ENCODE measurements around the gene GBA2.

Gene GBA2

GRCh38 chr9:35748858-35749514 is at the start of gene GBA2, which contains the start of gene RGP1:
GBA2 (minus strand) TSS chr9:35749228; CDS start chr9:35748704, 524 bp downstream.
RGP1 (plus strand) TSS chr9:35749287; CDS start chr9:35749756, 469 bp downstream.
- peak in 1 of 2 donors; percentile 47 for DNase-seq (ENCODE audit: low read depth in 2 of 2)

DNA sequence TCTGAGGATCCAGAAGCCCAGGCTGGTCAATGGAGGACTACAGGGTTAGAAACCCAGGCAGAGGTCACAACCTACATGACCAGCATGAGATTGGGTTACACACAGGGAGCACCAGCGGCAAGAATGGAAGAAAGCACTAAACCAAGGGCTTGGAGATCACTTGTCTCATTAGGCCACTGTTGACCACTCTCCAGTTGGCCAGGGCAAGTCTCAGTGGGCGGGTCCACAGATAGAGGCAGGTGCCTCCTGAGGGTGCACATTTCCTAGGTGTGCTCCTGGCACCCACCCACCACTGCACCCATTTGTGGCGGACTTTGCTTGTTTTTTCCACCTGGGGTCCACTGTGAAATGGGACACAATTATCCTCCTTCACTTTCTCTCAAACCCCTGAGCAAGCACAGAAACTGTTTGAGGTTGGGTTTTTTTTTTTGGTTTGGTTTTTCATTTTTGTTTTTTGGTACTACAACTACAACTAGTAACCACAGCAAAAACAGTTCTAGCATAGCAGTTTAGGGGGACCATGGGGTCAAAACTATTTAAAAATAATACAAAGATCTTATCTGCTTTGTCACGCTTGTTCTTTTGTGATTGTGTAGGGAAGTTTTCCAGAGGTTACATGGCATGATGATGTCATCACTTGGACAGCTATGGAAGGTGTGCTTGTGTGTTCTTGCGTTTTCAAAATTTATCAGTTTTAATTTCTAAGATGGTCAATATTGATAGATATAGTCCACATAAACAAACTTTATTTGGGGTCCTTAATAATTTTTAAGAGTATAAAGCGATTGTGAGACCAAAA is 48.5 kb upstream of the GBA2 start:
- no peak for DNase-seq (ENCODE audit: low read depth in 2 of 2)

DNA sequence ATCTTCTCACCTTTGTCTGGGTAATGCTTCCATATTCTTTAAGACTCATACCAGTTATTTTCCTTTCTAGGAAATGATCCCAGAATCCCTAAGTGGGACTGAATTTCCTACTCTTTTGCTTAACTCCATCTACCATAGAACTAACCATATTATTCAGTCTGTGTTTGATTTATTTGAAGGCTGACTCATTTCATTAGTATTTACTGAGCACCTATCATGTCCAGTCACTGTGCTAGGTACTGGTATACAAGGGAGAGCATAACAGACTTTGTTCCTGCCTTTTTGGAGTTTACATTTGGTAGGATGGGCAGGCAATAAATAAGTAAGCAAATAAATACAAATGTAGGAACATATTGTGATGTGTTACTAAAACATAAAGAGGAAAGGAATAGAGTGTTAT is 46.7 kb upstream of the GBA2 start:
- DNase-seq (ENCODE audit: low read depth in 2 of 2) = no peak

DNA sequence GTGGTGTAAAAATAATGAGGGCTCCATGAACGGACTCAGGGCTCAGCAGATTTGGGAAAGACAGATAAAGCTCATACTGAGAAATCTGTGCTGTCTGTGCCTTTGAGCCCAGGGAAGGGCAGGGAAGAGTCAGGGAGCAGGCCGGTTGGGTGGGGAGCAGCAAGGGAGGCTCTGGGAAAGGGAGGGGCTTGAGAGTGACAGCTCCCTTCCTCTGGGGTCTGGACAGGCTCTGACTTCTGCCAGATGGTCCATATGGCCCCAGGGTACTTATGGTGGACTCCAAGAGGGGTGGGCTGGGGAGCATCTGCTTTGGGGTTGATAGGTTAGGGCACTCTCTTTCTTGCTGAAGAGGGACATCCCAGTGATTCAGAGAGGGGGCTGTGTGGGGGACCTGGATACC is 44.4 kb upstream of the GBA2 start:
- no peak for DNase-seq (ENCODE audit: low read depth in 2 of 2)

GRCh38 chr9:35792826-35793225 is 43.8 kb upstream of the GBA2 start:
- DNase-seq (ENCODE audit: low read depth in 2 of 2) = no peak

DNA sequence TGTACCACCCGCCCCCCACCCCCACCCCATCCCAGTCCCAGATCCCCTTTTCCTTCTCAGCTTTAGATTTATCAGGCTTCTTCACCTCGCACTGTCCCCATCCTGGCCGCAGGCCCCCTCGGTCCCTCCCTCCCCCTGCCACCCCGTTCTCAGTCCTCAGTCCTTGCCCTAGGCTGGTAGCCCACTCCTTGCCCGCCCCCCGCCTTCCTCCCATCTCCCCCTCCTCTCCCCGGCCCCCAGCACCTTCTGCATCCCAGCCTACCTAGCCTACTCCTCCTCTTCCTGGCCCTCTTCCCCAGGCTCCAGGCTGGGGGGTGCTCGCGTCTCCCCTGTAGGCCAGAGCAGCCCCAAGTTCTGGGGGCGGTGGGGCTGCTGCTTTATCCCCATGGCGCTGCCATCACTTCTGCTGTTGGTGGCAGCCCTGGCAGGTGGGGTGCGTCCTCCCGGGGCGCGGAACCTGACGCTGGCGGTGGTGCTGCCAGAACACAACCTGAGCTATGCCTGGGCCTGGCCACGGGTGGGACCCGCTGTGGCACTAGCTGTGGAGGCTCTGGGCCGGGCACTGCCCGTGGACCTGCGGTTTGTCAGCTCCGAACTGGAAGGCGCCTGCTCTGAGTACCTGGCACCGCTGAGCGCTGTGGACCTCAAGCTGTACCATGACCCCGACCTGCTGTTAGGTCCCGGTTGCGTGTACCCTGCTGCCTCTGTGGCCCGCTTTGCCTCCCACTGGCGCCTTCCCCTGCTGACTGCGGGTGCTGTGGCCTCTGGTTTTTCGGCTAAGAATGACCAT is 43.2 kb upstream of the GBA2 start:
- no peak for DNase-seq (ENCODE audit: low read depth in 2 of 2)

DNA sequence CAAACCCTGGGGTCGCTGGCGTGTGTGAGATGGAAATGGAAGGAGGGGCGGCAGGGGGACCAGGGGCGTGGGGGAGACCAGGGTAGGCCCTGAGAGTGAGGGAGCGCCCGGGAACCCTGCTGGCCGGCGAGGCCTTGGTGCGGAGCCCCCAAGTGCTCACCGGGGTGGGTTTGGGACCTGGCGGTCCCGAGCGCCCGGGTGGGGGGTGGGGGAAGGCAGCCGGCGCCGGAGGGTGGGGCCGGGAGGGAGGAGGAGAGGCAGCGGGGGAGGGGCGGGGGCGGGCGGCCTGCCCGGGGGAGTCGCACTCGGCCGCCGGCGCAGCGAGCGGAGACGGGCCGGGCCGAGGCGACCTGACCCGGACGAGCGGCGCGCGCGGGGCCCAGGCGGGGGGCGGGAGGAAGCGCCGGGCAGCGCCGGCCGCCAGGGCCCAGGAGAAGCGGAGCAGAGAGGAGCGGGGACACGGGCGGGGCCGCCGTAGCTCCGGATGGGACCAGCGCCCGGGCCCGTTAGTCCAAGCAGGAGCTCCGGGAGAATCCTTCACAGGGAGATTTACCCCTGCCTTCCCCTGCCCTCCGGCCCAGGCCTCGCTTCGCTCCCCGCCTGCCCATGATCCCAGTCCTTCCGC is 42.4 kb upstream of the GBA2 start, which contains the start of gene NPR2:
Gene NPR2 (plus strand): TSS at position 295 of the 625 bp plus-strand sequence. CDS start 818 bp downstream, outside the sequence.
- DNase-seq (ENCODE audit: low read depth in 2 of 2) = no peak

DNA sequence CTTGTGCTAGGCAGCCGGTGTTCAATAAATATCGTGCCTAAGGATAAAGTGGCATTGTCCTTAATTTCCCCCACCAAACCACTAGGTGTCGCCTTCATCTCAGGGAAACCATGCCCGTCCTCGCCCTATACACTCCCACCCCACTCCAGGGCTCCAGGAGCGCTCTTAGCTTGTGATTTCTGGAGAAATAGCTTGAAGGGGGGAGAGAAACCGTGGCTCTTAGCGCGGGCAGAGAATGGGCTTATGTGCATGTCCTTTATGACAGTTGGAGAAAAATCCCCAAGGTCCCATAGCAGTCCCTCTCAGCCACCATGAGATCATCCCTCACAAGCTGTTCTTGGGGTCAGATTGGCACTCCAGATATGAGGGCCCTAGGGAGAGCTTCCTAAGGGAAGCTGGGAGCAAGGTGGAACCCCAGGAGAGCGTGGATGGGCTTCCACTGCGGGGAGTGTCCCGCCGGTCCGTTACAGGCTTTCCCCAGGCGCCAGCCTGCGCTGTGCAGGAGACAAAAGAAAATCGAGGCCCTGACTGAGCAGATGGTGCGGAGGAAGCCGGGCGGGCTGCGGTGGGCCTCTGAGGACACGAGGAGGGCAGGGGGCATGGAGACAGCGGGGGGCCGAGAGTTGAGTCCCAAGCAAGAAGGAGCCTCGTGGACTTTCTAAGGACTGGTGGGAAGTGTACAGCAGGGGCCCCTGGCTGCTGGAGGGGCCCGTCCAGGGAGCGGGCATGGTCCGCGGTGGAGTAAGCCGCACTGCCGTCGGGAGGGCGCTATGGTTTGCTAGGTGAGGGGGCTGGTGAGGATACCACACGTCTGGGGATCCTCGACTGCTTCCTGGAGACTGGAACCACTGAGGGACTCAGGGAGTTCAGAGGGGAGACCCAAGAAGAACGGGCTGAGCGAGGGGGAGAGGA is 41.6 kb upstream of the GBA2 start:
- DNase-seq (ENCODE audit: low read depth in 2 of 2) = peak in 1 of 2 donors; percentile 34

DNA sequence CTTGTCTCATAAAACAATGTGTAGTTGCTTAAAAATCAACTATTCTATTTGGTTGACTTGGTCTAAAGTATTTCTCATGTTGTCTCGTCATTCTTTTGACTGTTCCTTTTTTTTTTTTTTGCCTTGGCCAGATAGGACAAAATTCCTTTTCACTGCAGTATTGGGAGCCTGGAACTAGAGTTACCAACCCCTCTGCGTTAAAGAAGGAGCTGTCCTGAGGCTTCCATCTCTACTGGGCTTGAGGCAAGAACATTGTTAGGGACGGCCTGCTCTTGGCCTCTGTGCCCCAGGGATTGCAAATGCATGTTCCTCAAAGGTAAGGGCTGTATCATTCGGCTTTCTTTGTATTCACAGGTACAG is 41.0 kb upstream of the GBA2 start:
- DNase-seq (ENCODE audit: low read depth in 2 of 2) = no peak

DNA sequence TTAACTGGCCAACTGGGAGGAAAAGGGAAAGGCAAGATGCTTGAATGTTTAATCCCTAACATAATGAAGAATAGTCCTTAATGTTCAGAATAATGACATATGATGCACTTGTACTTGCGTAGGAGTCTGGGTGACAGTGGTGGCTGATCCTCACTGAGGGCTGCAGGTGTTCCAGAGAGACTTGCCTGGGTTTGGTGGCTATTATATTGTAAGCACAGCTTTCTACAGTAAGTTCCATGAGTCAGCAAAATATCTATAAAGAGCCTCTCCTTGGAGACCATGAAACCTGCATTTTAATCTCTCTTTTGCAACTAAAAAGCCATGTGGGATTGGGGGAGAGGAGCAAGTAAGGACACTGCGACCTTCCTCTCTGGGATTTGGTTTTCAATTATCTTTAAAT is 40.5 kb upstream of the GBA2 start:
- DNase-seq (ENCODE audit: low read depth in 2 of 2) = no peak

GRCh38 chr9:35783418-35783817 is 34.4 kb upstream of the GBA2 start:
- no peak for DNase-seq (ENCODE audit: low read depth in 2 of 2)

DNA sequence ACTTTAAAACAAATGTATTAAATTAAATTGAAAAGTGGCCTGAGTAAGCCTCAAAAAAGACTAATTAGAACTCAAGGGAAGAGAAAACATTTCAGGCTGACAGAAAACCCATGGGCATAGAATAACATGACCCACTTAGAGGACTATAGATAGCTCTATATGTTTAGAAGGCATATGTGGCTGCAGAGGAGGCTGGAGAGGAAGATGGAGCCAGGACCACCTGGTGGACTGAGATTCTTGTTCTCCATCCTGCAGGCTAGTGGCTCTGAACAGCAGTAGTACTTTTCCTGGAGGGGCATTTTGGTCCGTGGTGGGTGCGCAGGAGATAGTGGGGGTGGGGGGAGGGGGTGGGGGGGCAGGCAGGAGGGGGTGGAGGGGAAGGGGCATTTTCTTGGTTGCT is 32.0 kb upstream of the GBA2 start:
- DNase-seq (ENCODE audit: low read depth in 2 of 2) = no peak

DNA sequence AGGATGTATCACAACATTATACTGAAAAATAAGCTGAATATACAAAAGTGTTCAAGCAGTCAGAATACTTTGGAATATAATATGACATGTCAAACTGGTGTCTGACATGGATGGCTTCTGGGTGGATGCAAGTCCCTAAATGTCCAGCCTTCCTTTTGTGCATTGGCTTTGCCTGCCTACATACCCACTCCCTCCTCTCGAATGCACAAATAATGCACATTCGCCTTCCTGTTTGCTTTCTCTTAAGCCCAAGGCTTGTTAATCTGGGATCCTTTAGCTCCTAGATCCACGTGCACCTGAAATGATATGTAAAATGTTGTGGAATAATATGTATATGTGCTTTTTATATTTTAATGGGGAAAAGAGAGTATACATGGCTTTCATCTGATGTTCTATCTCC is 29.5 kb upstream of the GBA2 start:
- no peak for DNase-seq (ENCODE audit: low read depth in 2 of 2)

DNA sequence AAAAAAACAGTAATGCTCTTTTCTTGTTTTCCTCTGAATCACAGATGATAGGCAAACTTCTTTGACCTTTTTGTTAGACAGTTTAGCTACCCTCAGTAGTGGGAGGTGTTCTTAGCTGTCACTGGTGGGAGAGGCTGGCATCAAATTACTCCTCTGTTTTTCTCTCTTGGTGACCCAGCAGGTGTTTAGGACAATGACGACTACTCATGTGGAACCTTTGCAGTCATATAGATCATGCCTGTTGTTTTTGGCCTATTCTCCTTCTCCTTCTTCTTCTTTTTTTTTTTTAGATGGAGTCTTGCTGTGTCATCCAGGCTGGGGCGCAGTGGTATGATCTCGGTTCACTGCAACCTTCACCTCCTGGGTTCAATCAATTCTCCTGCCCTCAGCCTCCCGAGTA is 27.0 kb upstream of the GBA2 start:
- DNase-seq (ENCODE audit: low read depth in 2 of 2) = no peak

DNA sequence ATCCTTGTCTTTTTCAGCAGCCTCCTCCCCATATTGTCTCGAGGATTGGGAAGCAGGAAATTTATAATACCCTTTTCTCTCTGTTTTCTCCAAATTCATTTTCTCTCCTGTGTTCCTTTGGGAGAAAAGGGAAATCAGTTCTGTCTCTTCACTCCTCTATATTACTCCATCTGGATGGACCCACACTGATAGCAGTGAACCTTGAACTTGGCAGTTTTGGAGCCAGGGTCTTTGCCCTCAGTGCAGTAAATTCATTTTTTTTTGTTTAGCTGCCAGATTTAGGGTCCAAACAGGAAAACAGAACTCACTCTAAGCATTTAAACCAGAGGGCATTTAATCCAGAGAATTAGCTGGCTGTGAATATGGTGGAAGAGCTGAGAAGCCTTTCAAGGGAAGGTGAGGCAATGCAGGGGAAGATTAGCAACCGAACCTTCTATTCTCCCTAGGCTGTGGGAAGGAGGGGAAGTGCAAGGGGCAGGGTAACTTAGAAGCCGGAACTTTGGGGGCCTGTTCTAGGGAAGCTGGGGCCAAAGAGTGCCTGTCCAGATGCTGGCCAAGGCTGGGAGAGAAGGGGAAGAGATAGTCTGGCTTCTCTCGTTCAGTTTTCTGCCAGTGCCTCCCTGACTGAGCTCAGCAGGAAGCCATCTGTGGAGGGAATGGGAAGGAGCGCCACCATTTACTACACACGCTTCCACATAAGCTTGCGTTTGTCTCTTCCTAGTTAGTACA is 26.0 kb upstream of the GBA2 start:
- DNase-seq (ENCODE audit: low read depth in 2 of 2) = no peak

- DNase-seq (ENCODE audit: low read depth in 2 of 2) = no peak
Measured at GRCh38 chr9:35771943-35772342, 22.9 kb upstream of the GBA2 start.

DNA sequence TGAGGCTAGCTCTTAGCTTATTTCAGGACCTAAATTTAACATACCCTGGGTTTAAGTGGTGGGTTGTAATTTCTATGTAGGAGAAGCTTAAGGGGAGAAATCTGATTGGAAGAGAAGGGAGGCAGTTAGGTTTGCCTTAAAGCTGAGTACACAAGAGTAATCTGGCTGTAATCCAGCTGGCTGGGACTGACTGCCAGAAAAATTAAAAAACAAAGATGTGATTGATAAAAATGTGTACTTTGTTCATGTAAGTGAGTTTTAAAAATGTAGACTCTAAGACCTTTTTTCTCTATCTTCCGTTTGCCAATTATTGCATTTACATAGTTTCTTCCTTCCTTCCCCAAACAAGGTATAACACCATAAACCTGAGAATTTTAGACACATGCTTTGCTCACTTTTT is 22.5 kb upstream of the GBA2 start:
- DNase-seq (ENCODE audit: low read depth in 2 of 2) = no peak

DNA sequence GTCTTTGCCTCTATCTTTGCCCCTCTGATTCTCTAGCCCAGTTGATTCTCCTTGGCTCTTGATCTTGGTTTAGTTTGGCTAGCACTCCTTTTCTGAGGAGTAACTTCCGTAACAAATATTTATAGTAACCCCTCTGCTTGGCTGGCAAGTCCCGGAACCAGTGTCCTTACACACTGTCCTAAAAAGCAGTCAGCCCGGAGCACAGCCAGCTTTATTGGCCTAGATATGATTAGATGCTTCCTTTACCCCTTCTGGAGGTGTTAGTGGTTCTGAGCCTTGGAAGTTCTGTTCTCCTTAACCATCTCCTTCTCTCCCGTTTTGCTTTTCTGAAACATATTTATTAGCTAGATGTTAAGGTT is 22.0 kb upstream of the GBA2 start:
- no peak for DNase-seq (ENCODE audit: low read depth in 2 of 2)

GRCh38 chr9:35769763-35770162 is 20.7 kb upstream of the GBA2 start:
- no peak for DNase-seq (ENCODE audit: low read depth in 2 of 2)

GRCh38 chr9:35767458-35767857 is 18.4 kb upstream of the GBA2 start:
- DNase-seq (ENCODE audit: low read depth in 2 of 2) = no peak
